Mucosa of rectum (tissue), 2 donors: ENCODE data around the gene PCNX1.

Source experiments
- H3K27ac ChIP-seq, 2 donors: one replicate each; pipeline ENCODE4 v1.7.0; 2013; ENCODE audit warnings: inconsistent platforms in 2 of 2, low read depth in 2 of 2, low read length in 2 of 2
- H3K27me3 ChIP-seq, 2 donors: one replicate each; pipeline ENCODE4 v1.7.0; 2013; ENCODE audit warnings: low read length in 2 of 2; ENCODE audit not compliant: control insufficient read depth in 2 of 2, insufficient read depth in 2 of 2
- H3K36me3 ChIP-seq, 2 donors: one replicate each; pipeline ENCODE4 v1.7.0; 2013; ENCODE audit warnings: low read length in 2 of 2; ENCODE audit not compliant: control insufficient read depth in 2 of 2, insufficient read depth in 2 of 2
- H3K4me1 ChIP-seq, 2 donors: one replicate each; pipeline ENCODE4 v1.7.0; 2013; ENCODE audit warnings: low read length in 2 of 2, mild to moderate bottlenecking in 1 of 2; ENCODE audit not compliant: control insufficient read depth in 2 of 2, insufficient read depth in 2 of 2
- H3K4me3 ChIP-seq, 2 donors: one replicate each; pipeline ENCODE4 v1.7.0; 2013; ENCODE audit warnings: low read length in 2 of 2
- H3K9ac ChIP-seq, 2 donors: one replicate each; pipeline ENCODE4 v1.7.0; 2013; ENCODE audit warnings: low read length in 2 of 2, low read depth in 1 of 2, mild to moderate bottlenecking in 1 of 2
- H3K9me3 ChIP-seq, 2 donors: one replicate each; pipeline ENCODE4 v1.7.0; 2013; ENCODE audit warnings: low read length in 2 of 2; ENCODE audit not compliant: control insufficient read depth in 2 of 2
- donor health status: healthy.
- donor health status: Normal muscosa, but diverticular disease.

Gene PCNX1

GRCh38 chr14:70982200-70982599, 74.9 kb downstream of the PCNX1 start:
- Histone ChIP-seq H3K4me3 (no peak overlapping the region), H3K36me3 (peaks cover 12 to 13% of the 10 kb centered on the region in 2 donors), H3K9ac (no peak overlapping the region), H3K9me3 (no peaks in the 10 kb centered on the region), H3K27ac (no peak overlapping the region), H3K4me1 (no peaks in the 10 kb centered on the region), H3K27me3 (no peaks in the 10 kb centered on the region)

- no peaks in the 10 kb centered on the region for H3K9me3 ChIP-seq
- no peaks in the 10 kb centered on the region for H3K27me3 ChIP-seq
- no peaks in the 10 kb centered on the region for H3K36me3 ChIP-seq
- no peaks in the 10 kb centered on the region for H3K4me1 ChIP-seq
- no peak overlapping the region for H3K9ac ChIP-seq
- H3K4me3 ChIP-seq = no peak overlapping the region
- no peak overlapping the region for H3K27ac ChIP-seq
Measured at GRCh38 chr14:70987041-70987440, 79.8 kb downstream of the PCNX1 start.

GRCh38 chr14:70988452-70988851, 81.2 kb downstream of the PCNX1 start:
- H3K27ac ChIP-seq = no peak overlapping the region
- H3K27me3 ChIP-seq = no peaks in the 10 kb centered on the region
- H3K9me3 ChIP-seq = no peaks in the 10 kb centered on the region
- no peaks in the 10 kb centered on the region for H3K36me3 ChIP-seq
- no peak overlapping the region for H3K9ac ChIP-seq
- no peaks in the 10 kb centered on the region for H3K4me1 ChIP-seq
- no peak overlapping the region for H3K4me3 ChIP-seq

- Histone ChIP-seq H3K36me3 (peaks cover 0 to 3% of the 10 kb centered on the region in 2 donors), H3K9me3 (no peaks in the 10 kb centered on the region), H3K9ac (no peak overlapping the region), H3K4me1 (peaks cover 0 to 4% of the 10 kb centered on the region in 2 donors), H3K27ac (no peak overlapping the region), H3K4me3 (no peak overlapping the region), H3K27me3 (no peaks in the 10 kb centered on the region)
Measured at GRCh38 chr14:70993931-70994330, 86.7 kb downstream of the PCNX1 start.

GRCh38 chr14:70995211-70995610, 88.0 kb downstream of the PCNX1 start:
- H3K27ac ChIP-seq = no peak overlapping the region

GRCh38 chr14:70995671-70996070, 88.4 kb downstream of the PCNX1 start:
- H3K27me3 ChIP-seq = no peaks in the 10 kb centered on the region
- no peaks in the 10 kb centered on the region for H3K9me3 ChIP-seq
- peaks cover 0 to 4% of the 10 kb centered on the region in 2 donors for H3K4me1 ChIP-seq
- H3K27ac ChIP-seq = no peak overlapping the region
- H3K36me3 ChIP-seq = peaks cover 0 to 3% of the 10 kb centered on the region in 2 donors
- no peak overlapping the region for H3K4me3 ChIP-seq
- no peak overlapping the region for H3K9ac ChIP-seq

More at GRCh38 chr14:70995211-70995610, 88.0 kb downstream of the PCNX1 start:
- H3K9me3 ChIP-seq = no peaks in the 10 kb centered on the region
- peaks cover 0 to 3% of the 10 kb centered on the region in 2 donors for H3K36me3 ChIP-seq
- no peaks in the 10 kb centered on the region for H3K27me3 ChIP-seq
- H3K9ac ChIP-seq = no peak overlapping the region
- H3K4me1 ChIP-seq = peaks cover 0 to 4% of the 10 kb centered on the region in 2 donors
- H3K4me3 ChIP-seq = no peak overlapping the region

- peaks cover under 1 to 3% of the 10 kb centered on the region in 2 donors for H3K36me3 ChIP-seq
- H3K27me3 ChIP-seq = no peaks in the 10 kb centered on the region
- peak overlapping the region; percentile 25 to 34 for H3K27ac ChIP-seq
- H3K4me3 ChIP-seq = no peak overlapping the region
- no peaks in the 10 kb centered on the region for H3K9me3 ChIP-seq
- H3K4me1 ChIP-seq = peaks cover 0 to 4% of the 10 kb centered on the region in 2 donors
- no peak overlapping the region for H3K9ac ChIP-seq
Measured at GRCh38 chr14:70999117-70999516, 91.9 kb downstream of the PCNX1 start.

GRCh38 chr14:71000091-71000490, 92.8 kb downstream of the PCNX1 start:
- Histone ChIP-seq H3K4me3 (no peak overlapping the region), H3K27me3 (no peaks in the 10 kb centered on the region), H3K9me3 (no peaks in the 10 kb centered on the region), H3K27ac (no peak overlapping the region), H3K36me3 (peaks cover 3 to 5% of the 10 kb centered on the region in 2 donors), H3K9ac (no peak overlapping the region), H3K4me1 (peaks cover 0 to 4% of the 10 kb centered on the region in 2 donors)

- Histone ChIP-seq H3K9ac (no peak overlapping the region), H3K4me1 (no peaks in the 10 kb centered on the region), H3K9me3 (no peaks in the 10 kb centered on the region), H3K36me3 (peaks cover 0 to 5% of the 10 kb centered on the region in 2 donors), H3K4me3 (no peak overlapping the region), H3K27ac (no peak overlapping the region), H3K27me3 (no peaks in the 10 kb centered on the region)
Measured at GRCh38 chr14:71001742-71002141, 94.5 kb downstream of the PCNX1 start.

- H3K9me3 ChIP-seq = no peaks in the 10 kb centered on the region
- no peaks in the 10 kb centered on the region for H3K4me1 ChIP-seq
- peaks cover 0 to 5% of the 10 kb centered on the region in 2 donors for H3K36me3 ChIP-seq
- H3K4me3 ChIP-seq = no peak overlapping the region
- H3K27me3 ChIP-seq = no peaks in the 10 kb centered on the region
- no peak overlapping the region for H3K9ac ChIP-seq
- H3K27ac ChIP-seq = no peak overlapping the region
Measured at GRCh38 chr14:71003156-71003555, 95.9 kb downstream of the PCNX1 start.

- Histone ChIP-seq H3K27ac (no peak overlapping the region), H3K36me3 (peaks cover 0 to 5% of the 10 kb centered on the region in 2 donors), H3K9ac (no peak overlapping the region), H3K9me3 (no peaks in the 10 kb centered on the region), H3K4me3 (no peak overlapping the region), H3K4me1 (no peaks in the 10 kb centered on the region), H3K27me3 (no peaks in the 10 kb centered on the region)
Measured at GRCh38 chr14:71004481-71004880, 97.2 kb downstream of the PCNX1 start.
